GM03348 (cell line): ENCODE data around the gene CDH26.

Experiments used
- DNase-seq: peaks from one replicate; pipeline ENCODE4 v3.0.0; 2012; ENCODE audit warnings: low spot score

Gene CDH26

GRCh38 chr20:60046860-60047259 is 88.6 kb downstream of the CDH26 start:
- no peak for DNase-seq

- DNase-seq = no peak
Measured at GRCh38 chr20:60048634-60049521, 90.7 kb downstream of the CDH26 start.

DNA sequence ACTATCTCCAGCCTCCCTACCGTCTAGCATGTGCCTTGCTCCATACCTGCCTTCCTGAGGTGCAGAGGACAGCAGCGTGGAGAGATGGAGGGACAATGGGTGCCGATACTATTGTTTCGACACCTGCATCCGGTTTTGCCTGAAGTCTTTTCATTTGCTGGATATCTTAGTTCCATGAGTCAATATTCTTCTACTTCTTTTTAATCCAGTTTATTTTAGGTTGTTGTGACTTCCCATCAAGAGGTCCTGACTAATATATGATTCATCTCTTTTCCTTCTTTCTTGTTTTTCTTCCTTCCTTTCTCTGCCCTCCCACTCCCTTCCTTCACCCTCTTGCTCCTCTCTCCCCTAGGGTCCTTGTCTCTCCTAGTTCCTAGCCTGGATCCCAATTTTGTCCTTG is 91.4 kb downstream of the CDH26 start:
- DNase-seq = no peak

DNA sequence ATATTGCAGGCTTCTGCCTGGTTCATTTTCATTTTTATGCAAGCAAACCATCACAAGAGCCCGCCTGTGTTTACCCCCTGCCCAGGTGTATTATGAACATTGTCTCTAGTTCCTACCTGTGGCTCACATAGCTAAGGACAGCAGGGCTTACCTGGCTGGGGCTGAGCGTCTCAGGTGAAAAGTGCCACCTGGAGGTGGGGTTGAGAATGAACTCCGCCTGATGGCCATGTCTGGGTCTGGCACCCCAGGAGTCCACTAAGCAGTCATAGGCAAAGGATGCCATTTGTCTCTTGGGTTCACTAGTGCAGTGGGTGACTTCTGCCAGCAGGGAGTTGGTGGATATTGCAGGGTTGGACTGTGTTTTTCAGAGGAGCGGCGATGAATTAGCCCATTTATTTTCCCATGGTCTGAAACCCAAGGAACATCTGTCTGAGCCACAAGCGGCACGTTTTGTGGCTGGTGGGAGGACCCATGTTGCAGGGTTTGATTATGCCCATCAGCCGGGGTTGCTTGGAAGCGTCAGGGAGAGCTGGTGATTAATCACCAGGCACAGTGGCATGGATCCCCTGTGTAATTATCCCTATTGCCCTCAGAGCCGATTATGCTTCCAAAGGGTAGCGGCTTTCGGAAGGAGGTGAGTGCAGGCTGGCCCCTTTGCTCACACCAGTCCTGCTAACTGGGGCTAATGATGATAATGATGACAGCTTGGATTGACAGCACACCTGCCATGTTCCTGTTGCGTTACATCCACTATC is 92.1 kb downstream of the CDH26 start:
- DNase-seq = no peak

DNA sequence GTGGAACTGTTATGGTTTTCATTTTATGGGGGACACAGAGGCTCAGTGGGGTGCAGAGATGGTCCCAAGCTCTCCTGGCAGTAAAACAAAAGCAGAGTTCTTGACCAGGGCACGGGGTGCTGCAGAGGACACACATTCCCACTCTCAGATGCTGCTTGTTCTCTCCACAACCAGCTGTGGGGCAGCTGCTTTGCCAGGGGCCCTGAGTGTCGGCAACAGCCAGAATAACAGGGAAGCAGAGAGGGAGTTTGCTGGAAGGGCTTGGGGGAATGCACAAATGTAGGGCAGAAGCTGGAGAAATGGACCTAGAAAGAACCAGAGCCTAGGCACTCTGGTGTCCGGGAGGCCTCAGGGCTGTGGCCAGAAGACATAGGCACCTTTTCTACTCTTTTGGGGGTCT is 93.7 kb downstream of the CDH26 start:
- DNase-seq = no peak

- DNase-seq = no peak
Measured at GRCh38 chr20:60052322-60052721, 94.1 kb downstream of the CDH26 start.

DNA sequence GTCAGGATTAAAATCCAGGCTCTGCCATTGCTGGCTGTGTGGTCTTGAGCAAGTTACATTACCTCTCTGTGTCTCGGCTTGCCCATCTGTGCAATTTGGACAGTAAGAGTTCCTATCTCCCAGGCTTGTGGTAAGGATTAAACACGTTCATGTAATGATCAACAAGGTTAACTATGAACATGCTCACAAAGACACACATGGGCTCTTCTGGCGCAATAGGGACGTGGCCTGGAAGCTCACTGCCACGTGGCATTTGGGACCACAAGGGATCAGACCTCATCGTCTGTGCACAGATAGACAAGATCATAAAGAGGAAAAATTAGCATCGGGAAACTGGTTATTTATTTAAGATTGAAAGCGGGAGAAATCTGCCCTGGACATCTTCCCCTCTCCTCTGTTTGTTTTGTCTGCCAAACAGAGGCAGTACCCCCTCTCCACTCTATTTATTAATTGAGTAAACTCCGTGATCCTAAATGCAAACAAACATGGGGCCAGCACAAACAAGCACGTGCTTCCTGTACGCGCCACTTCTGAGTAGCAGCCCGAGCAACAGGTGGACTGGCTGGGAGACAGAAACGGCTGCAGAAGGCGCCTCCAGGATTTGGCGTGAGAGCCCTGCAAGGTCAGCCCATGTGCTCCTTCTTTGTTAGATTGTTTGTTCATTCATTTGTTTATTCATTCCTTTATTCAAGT is 95.0 kb downstream of the CDH26 start:
- DNase-seq = no peak

DNA sequence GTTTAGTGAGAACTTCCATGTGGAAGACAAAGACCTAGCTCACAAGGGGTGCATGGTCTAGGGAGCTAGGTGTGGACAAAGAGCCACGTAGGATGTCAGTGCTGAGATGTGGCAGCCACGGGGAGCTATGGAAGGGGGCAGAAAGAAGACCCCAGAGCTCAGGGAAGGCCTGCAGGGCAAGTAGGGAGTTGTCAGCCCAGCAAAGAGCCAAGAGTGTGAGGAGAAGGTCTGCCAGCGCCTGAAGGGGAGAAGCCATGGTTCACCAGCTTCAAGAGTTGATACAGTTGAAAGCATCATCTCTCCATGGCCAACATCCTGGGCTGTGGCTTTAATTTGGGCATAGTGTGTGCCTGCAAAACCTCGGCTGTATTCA is 95.6 kb downstream of the CDH26 start:
- DNase-seq = no peak

DNA sequence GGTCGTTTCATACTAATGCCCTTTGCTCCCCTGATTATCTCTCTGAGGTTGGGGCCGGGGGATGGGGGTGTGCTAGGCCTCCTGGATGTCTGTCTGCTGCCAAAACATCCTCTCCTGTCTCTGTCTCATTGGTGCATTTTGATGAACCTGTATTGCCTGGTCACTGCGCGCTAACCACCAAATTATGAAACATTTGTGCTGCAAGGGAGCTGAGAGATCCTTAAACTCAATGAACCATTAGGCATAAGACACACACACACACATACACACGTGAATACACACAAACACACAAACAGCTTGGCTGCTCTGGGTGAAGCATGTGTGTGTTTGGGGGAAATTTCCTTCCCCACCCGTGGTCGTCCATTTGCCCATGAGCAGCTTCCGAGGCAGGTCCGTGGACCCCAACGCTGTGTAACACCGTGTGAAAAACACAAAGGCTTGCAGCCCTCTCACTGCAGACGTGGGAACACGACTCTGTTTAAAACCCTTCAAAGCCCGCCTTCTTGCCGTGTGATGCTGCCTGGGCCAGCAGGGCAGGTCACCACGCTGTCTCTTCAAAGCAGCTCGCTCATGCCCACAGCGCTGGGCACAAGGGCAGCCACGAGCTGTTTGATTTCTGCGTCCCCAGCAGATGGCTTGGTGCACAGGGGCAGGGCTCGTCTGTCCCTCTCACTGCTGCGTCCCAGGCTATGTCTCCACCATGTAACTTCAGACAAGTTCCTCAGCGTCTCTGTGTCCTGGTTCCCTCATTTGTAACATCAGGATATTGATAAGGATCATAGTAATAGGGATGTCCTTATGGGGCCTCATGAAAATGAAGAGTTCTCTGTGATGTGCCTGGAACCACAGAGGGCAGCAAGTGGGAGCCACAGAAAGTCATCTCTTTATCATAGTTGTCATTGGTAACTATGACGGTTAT is 96.8 kb downstream of the CDH26 start:
- DNase-seq = no peak

- DNase-seq = no peak
Measured at GRCh38 chr20:60055740-60056139, 97.5 kb downstream of the CDH26 start.

GRCh38 chr20:60056407-60057122 is 98.3 kb downstream of the CDH26 start:
- DNase-seq = no peak

GRCh38 chr20:60057123-60057865 is 99.1 kb downstream of the CDH26 start:
- DNase-seq = peak; percentile 83

- DNase-seq = no peak
Measured at GRCh38 chr20:60057866-60058807, 99.9 kb downstream of the CDH26 start.

DNA sequence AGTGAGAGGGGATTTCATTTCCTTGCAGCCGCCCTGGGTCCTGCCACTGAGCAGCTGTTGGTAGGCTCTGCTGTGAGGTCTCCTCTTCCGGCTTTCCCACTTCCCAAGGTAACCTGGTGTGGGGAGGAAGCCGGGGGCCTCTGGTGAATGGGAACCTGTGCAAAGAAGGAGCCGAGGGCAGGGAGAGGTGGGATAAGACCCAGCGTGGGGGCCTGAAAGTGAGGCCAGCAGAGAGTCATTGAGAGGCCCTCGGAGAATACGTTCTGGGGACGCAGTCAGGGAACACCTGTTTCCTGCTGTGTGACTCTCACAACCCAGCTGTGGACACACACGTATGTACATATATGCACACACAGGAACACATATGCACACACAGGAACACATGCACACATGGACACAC is 100.7 kb downstream of the CDH26 start:
- DNase-seq = no peak

GRCh38 chr20:60060006-60060557 is 101.9 kb downstream of the CDH26 start:
- no peak for DNase-seq

DNA sequence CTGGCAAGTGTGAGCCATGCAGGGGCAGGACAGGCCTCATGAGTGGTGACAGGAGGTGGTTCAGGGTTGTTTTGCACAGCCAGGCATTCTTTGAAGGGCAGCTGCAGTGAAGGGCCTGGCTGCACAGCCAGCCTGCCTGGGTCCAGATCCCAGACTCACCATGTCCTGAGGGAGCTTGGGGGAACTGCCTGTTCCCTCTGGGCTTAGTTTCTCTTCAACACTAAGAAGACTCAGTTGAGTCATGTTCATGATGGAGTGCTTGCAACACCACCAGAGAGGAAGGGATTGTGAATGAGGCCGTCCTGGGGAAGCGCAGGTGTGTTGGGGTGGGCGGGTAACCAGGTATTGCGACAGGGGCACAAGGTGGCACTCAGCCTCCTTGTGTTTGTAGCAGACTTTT is 102.4 kb downstream of the CDH26 start:
- no peak for DNase-seq

GRCh38 chr20:60062431-60063047 is 104.3 kb downstream of the CDH26 start:
- peak; percentile 85 for DNase-seq

DNA sequence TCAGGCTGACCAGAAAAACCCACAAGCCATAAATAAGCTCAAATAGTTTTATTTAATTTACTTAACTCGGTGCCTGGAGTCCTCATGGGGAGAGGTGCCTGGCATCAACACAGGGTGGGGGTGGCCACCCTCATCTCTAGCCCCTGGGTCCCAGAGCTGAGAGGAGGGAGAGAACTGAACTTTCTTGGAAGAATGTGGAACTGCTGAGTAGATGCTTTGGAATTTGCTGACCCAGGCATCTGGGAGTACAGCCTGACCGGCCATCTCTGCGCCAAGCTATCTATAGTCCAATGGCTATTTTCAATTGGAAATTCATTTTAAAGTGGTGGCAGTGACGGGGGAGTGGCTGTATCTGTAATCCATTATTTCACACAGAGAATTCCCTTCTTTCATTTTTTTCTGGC is 104.8 kb downstream of the CDH26 start:
- DNase-seq = peak; percentile 93
